Stimulated activated CD8-positive, alpha-beta memory T cell treated with anti-CD3 and anti-CD28 coated beads, Interleukin-15, amount 100 ng/mL, for 24 hours (primary cell): Measurements from ENCODE around the gene GADD45B.

Experiments
- DNase-seq: peaks from one replicate; pipeline ENCODE4 v3.0.0-alpha.2; 2020; ENCODE audit warnings: low read depth

Gene GADD45B

GRCh38 chr19:2475702-2476450, at the start of gene GADD45B:
GADD45B (plus strand) TSS chr19:2476127; CDS start chr19:2476359, 232 bp downstream.
- DNase-seq: peak; percentile 92

- peak; percentile 22 for DNase-seq
Observed at GRCh38 chr19:2426611-2427428, 49.1 kb upstream of the GADD45B start.

- peak; percentile 94 for DNase-seq
Observed at GRCh38 chr19:2427429-2428320, 48.3 kb upstream of the GADD45B start, which contains the start of gene TIMM13. TIMM13 (minus strand) TSS chr19:2427586; CDS start chr19:2427533, 53 bp downstream.

GRCh38 chr19:2428321-2428690, 47.6 kb upstream of the GADD45B start:
- DNase-seq: no peak

DNA sequence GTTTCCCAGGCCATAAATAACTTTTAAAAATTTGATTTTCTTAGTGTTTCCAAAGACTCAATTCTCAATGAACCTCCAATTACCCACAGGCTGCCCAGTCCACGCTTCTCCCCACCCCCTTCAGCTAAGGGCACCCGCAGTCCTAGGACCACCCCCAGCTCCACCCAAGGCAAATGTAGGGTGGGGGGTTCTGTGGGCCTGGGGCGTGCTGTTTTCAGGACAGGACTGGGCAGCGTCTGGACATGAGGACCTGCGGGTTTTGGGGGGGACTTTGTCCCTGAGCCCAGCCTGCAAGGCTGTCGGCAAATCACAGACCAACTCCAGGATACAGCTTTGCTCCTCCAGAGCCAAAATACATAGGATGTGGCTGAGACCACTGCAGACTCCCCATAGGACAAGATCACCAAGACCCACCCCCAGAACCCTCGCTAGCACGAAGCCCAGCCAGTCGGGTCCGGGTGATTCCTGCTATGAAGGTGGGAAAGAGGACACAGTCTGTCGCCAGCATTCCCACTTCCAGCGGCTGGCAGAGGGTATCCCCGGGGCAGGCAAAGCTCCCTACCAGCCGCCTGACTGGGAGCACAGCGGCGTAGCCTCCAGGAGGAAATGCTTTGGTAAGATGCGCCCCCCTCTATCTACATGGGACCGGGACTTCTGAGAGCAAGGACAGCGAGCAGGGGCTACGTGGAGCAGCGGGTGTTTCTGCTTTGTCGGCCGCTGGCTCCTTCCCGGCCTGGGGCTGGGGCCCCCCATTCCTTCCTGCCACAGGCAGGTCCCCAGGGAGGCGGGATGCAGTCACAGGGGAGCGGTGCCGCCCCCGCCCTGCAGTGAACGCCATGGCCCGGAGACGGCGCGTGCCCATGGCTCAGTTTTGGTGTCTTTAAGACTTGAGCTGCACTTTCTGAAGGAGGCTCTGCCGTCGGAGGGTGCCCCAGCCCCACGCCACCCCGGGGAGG, 46.9 kb upstream of the GADD45B start:
- no peak for DNase-seq

DNA sequence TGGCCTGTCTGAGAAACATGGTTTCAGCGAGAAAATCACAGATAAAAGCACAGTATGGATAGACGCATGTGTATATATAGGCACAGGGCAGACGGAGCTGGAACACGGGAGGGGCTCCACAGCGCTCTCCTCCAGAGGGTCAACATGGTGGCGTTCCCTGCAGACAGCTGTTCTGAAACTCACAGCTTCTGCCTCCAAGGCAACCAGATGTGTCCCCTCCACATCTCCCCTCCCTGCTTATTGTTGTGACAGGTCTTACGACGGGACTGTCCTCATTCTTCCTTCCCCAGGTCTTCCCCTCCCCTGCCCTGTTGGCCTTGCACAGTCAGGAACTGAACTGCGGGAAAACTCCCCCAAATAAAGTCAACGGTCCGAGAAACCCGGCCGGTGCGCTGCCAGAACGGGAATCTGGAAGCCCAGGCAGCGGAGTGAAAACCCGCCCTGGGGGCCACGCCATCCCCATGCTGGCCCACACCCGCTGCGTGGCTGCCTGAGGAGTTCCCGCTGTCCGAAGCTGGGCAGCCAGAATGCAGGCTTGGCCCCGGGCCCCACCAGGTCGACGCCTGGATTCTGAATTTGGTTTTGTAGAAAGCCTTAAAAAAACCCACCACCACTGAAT, 45.9 kb upstream of the GADD45B start:
- DNase-seq: no peak

- DNase-seq: no peak
Observed at GRCh38 chr19:2431318-2432055, 44.4 kb upstream of the GADD45B start.

- DNase-seq: no peak
Observed at GRCh38 chr19:2432131-2432848, 43.6 kb upstream of the GADD45B start.

DNA sequence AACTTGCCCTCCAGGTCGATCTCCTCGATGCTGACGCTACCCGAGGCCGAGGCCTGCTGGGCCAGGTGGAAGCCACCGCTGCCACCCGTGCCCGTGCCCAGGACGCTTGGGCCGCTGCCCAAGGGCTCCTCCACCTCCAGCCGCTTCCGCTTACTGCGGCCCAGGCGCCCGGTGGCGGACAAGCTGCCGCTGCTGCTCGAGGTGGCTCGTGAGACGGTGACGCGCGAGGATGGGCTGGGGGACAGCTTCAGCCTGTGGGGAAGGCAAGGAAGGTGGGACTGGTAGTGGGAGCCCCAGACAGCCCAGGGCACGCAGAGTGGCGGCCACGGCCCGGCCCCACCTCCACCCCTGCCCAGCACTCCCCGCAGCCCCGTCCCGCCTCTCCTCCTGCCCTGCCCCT, 42.1 kb upstream of the GADD45B start:
- DNase-seq: no peak

GRCh38 chr19:2434267-2434666, 41.7 kb upstream of the GADD45B start:
- DNase-seq: no peak

DNA sequence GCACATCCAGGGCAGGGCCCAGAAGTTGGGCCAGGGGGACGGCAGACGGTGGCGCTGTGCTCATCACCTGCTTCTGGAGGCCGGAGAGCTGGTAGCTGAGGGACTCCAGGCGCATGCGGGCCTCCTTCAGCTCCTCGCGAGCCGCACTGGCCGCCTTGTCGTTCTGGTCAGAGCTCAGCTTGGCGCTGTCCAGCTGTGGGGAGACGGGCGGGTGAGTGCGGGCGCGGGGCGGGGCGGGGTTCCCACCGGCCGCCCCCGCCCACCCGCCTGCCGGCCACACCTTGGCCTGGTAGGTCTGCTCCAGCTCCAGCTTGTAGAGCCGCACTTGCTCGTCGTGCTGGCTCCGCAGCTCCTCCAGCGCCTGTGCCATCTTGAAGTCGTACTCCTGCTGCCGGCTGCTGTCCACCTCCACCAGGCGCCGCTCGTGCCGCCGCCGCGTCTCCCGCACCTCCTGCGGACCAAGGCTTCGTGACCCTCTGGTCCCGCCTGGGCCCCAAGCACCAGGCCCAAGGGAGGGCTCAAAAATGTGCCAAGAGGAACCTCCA, 41.1 kb upstream of the GADD45B start:
- no peak for DNase-seq

DNA sequence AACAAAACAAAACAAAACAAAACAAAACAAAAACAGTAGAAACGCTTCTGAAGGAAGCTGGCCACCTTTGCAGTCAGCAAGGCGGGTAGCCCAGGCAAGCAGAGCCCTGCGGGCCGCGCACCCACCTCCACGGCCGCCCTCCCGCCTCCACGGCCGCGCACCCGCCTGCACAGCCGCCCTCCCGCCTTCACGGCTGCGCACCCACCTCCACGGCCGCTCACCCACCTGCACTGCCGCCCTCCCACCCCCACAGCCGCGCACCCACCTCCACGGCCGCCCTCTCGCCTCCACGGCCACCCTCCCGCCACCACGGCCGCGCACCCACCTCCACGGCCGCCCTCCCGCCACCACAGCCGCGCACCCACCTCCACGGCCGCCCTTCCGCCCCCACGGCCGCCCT, 39.5 kb upstream of the GADD45B start:
- no peak for DNase-seq

- DNase-seq: no peak
Observed at GRCh38 chr19:2436926-2437325, 39.0 kb upstream of the GADD45B start.

DNA sequence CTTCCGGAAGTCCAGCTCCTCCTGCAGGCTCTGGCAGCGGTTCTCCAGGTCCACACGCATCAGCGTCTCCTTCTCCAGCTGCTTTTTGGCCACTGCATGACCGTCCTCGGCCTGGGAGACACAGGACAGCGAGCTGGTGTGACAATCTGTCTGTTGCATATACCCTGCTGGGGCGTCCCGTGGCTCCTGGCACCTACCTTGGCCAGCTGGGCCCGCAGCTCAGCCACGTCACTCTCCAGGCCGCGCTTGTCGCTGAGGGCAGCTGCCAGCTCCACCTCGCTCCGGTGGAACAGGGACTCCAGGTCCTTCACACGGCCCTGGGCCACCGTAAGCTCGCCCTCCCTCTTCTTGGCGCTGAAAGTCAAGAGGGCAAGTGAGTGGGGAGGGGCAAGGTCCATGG, 37.7 kb upstream of the GADD45B start:
- no peak for DNase-seq

DNA sequence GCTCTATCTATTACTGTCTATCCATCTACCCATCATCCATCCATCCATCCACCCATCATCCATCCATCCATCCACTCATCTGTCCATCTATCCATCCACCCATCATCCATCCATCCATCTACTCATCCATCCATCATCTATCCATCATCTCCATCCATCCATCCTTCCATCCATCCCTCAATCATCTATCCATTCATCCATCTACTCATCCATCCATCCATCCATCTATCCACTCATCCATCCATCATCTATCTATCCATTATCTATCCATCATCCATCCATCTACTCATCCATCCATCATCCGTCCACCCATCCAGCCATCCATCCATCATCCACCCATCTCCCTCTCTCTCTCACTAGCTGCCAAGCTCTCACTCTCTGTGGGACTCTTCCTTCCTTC, 35.4 kb upstream of the GADD45B start:
- DNase-seq: no peak

DNA sequence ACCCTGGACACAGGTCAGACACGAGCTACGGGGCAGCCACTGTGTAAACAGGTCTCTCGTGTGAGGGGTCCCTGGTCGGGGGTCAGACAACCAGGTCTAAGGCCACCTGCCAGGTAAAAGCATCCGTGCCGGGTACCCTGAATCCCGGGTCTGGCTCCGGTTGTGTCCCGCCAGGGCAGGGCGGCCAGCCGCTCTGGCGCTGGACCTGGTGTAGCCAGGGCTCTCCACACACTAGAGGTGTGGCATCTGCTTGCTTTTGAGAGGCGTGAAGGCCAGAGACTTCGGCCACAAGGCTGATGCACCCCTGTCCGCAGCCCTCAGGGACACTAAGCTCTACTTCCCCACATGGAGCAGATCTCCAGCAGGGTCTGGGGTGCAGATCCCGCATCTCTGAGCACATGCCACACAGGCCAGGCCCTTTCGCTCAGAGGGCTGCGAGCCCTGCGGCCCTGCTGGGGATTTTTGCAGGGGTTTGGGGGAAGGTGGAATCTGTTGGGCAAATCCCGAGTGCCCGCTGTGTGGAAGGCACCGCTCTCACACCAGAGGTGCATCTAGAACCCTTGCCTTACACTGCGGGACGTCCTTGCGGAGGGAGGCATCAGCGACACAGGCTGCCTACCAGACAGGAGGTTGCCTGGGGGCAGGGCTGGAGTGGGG, 34.7 kb upstream of the GADD45B start:
- DNase-seq: no peak

GRCh38 chr19:2443116-2443784, 32.7 kb upstream of the GADD45B start:
- DNase-seq: no peak

DNA sequence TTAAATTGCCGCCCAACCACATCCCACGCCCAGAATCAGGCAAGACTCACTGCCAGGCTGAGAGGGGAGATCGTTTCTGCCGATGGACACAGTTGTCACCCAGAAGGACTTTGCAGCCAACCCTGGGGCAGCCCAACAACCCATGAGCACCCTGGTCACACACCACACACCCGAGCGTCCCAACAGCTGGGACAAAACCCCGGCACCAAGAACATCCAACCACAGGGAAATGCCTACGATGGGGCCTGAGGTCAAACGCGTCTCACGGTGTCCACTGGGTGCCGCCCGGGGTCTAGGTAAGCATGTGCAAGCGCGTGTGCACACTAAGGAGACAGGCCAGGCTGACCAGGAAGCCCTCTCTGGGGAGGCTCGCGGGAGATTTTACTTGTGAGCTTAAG, 32.1 kb upstream of the GADD45B start:
- DNase-seq: no peak
